Nephron progenitor cell (in vitro differentiated cells): Measurements from ENCODE around the gene NRXN2.
A peak's percentile ranks its signal among the peaks of the same experiment; 100 is the strongest.

Source experiments
- DNase-seq: peaks from one replicate; pipeline ENCODE4 v3.0.0; 2021
- H3K27ac Mint-ChIP-seq: 2 replicates; pipeline ENCODE4 v1.8.0; 2021; ENCODE audit warnings: mild to moderate bottlenecking, moderate library complexity, mixed read lengths
- H3K27me3 Mint-ChIP-seq: 2 replicates; pipeline ENCODE4 v1.8.0; 2021; ENCODE audit warnings: mild to moderate bottlenecking, low read depth, mixed read lengths; ENCODE audit not compliant: poor library complexity
- H3K36me3 Mint-ChIP-seq: 2 replicates; pipeline ENCODE4 v1.8.0; 2021; ENCODE audit warnings: low read depth, mixed read lengths
- H3K4me1 Mint-ChIP-seq: 2 replicates; pipeline ENCODE4 v1.8.0; 2021; ENCODE audit warnings: mixed read lengths
- H3K4me3 Mint-ChIP-seq: 2 replicates; pipeline ENCODE4 v1.8.0; 2021; ENCODE audit warnings: mild to moderate bottlenecking, moderate library complexity, mixed read lengths
- H3K9me3 Mint-ChIP-seq: 2 replicates; pipeline ENCODE4 v1.8.0; 2021; ENCODE audit warnings: mild to moderate bottlenecking, moderate library complexity, mixed read lengths
- TF ChIP-seq, protein P1 (sequence below): fragments of 200-600 bp; sonication (generic); IDR thresholded peaks from 2 replicates; pipeline ENCODE4 v1.5.0; 2021; ENCODE audit warnings: antibody characterized with exemption

NRXN2 gene

DNA sequence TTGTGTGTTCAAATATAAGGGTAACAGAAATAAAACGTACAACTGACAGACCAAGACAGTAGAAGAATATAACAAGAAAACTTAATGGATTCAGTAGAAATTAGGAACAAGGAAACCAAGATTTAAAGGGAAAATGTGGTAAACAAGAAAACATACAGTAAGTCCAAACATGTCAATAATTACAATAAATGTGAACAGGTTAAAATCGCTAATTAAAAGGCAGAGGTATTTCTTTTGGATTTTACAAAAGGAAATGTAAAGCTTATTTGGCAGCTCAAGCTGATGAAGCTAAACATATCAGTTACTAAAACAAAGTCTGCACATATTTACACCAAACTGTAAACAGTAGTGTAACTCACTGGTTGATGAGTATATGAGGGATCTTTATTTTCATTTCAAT is 134.3 kb downstream of the NRXN2 start:
- TF ChIP-seq, protein P1, sequence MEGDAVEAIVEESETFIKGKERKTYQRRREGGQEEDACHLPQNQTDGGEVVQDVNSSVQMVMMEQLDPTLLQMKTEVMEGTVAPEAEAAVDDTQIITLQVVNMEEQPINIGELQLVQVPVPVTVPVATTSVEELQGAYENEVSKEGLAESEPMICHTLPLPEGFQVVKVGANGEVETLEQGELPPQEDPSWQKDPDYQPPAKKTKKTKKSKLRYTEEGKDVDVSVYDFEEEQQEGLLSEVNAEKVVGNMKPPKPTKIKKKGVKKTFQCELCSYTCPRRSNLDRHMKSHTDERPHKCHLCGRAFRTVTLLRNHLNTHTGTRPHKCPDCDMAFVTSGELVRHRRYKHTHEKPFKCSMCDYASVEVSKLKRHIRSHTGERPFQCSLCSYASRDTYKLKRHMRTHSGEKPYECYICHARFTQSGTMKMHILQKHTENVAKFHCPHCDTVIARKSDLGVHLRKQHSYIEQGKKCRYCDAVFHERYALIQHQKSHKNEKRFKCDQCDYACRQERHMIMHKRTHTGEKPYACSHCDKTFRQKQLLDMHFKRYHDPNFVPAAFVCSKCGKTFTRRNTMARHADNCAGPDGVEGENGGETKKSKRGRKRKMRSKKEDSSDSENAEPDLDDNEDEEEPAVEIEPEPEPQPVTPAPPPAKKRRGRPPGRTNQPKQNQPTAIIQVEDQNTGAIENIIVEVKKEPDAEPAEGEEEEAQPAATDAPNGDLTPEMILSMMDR = no peak
- peaks cover 35% of the 10 kb centered on the region for H3K27me3 Mint-ChIP-seq
- no peak overlapping the region for H3K27ac Mint-ChIP-seq
- H3K36me3 Mint-ChIP-seq = no peaks in the 10 kb centered on the region
- H3K4me3 Mint-ChIP-seq = no peak overlapping the region
- H3K9me3 Mint-ChIP-seq = peaks cover 18% of the 10 kb centered on the region
- H3K4me1 Mint-ChIP-seq = peaks cover 8% of the 10 kb centered on the region
- no peak for DNase-seq

DNA sequence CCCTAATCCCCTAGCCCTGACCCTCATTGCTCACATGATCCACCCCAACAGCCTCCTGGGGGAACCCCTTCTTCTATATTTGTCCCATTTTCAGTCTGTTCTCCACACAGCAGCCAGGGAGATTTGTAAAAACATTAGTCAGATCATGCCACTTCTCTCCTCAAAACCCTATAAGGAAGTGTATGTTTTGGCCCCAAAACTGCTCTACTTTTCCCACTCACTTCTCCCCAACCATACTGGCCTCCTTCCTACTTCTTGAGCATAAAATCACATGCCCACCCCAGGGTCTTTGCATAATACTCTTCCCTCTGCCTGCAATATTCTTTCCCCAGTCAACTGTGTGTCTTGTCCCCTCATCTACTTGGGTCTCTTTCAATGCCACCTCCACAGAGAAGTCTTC is 136.6 kb downstream of the NRXN2 start:
- peaks cover 9% of the 10 kb centered on the region for H3K4me1 Mint-ChIP-seq
- no peak for DNase-seq
- peaks cover 18% of the 10 kb centered on the region for H3K9me3 Mint-ChIP-seq
- peaks cover 39% of the 10 kb centered on the region for H3K27me3 Mint-ChIP-seq
- TF ChIP-seq, protein P1 = no peak
- H3K36me3 Mint-ChIP-seq = no peaks in the 10 kb centered on the region
- H3K27ac Mint-ChIP-seq = no peak overlapping the region
- H3K4me3 Mint-ChIP-seq = no peak overlapping the region

DNA sequence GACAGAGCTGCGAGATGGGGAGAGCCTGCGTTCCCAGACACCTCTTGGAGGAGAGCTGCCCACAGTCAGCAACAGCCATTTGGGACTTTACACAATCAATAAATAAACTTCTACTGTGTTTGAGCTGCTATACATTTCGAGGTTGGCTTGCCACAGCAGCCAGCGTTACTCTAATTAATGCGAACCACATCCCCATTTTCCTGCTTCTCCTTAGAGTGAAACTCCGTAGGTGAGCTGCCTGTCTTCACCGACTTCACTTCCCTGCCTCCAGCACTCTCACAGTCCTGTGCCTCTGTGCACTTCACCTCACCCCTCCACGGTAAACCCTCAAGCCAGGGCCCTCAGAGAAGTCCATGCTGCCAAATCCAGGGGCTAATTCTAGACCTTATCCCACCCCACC is 137.8 kb downstream of the NRXN2 start:
- no peak for DNase-seq
- H3K36me3 Mint-ChIP-seq = no peaks in the 10 kb centered on the region
- TF ChIP-seq, protein P1 = no peak
- no peak overlapping the region for H3K27ac Mint-ChIP-seq
- H3K4me3 Mint-ChIP-seq = no peak overlapping the region
- H3K4me1 Mint-ChIP-seq = peaks cover 9% of the 10 kb centered on the region
- peaks cover 44% of the 10 kb centered on the region for H3K27me3 Mint-ChIP-seq
- peaks cover 18% of the 10 kb centered on the region for H3K9me3 Mint-ChIP-seq

DNA sequence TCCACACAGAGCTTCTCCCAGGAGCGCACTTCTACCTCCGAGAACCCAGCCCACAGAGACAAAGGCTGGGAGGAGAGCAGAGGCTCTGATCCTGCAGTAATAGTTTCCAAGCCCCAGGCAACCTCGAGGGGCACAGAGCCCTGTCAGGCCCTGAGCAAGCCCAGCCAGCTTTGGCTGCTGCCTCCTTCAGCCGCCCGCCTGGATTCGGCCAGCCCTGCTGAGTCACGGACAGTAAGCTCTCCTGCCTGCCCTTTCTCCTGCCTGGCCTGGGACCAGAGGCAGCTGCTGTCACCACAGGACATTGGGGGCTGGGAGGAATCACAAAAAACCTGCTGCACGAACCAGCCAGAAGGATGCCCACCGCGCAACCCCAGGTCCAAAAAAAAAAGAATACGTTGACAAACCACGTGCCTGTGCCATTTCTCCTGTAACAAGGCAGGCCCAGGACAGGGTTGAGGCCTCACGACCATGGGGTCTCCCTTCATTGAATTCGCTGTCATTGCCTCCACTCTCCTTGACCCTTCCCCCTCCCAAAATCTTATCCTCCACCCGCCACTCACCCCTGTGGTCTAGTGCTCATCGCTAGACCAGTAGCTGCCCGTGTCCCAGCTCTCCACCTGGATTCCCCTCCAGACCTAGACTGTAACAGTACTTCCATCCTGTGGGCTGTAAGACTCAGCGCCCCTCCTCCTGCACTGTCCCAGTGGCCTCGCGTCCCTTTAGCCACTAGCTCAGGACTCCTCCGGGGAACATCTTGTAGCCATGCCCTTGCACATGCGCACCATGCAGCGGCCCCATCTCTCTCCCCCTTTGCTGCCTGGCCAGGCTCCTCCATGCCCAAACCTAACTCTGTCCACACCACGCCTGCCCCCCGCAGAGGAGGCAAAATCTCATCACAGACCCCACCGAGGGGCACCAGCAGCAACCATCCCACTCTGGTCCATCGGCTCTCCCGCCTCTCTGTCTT is 139.4 kb downstream of the NRXN2 start:
- Mint-ChIP-seq H3K27ac (peak overlapping the region; percentile 73), H3K4me3 (no peak overlapping the region), H3K9me3 (peaks cover 15% of the 10 kb centered on the region), H3K4me1 (peaks cover 9% of the 10 kb centered on the region), H3K27me3 (peaks cover 47% of the 10 kb centered on the region), H3K36me3 (no peaks in the 10 kb centered on the region)
- TF ChIP-seq, protein P1 = no peak
- DNase-seq = no peak

DNA sequence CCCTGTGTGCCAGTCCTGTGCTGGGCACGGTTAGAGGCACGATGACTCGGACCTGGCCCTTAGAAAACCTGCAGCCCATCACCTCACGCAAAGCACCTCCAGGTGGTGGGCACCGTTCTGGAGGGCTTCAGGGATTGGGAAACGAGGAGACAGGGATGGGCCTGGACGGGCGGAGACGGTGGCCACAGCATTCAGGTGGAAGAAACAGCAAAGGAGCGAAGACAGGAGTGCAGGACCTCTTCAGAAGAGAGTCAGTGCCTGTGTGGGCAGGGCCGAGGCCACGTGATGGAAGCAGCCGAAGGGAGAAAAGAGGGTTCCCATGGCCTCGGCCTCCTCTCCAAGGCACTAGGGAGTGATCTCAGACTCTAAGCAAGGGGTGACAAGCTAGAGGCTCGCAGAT is 140.1 kb downstream of the NRXN2 start:
- no peak for DNase-seq
- Mint-ChIP-seq H3K27me3 (peaks cover 41% of the 10 kb centered on the region), H3K36me3 (no peaks in the 10 kb centered on the region), H3K9me3 (peaks cover 8% of the 10 kb centered on the region), H3K27ac (peak overlapping the region; percentile 53), H3K4me1 (peaks cover 9% of the 10 kb centered on the region), H3K4me3 (no peak overlapping the region)
- TF ChIP-seq, protein P1 = no peak

DNA sequence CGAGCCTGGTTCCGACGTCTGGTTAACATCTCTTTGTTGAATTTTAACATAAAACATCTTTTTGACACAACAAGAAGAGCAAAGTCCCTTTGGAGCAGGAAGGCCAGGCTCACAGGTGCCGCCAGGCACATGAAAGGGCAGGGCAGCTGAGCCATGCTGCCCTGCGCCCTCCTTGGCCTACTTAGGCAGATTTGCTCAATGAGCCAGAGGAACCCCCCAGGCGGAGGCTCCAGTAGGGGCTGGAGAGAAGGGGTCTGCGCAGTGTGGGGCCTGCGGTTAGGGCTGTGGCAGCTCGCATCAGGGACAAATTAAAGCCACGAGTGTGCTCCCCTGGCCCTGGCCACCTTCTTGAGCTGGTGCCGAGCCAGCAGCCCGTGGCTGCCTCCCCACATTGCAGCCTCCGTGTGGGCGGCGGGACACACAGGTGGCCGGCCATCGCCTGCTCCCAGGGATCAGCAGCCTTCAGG is 141.9 kb downstream of the NRXN2 start:
- no peak for DNase-seq
- TF ChIP-seq, protein P1 = no peak

More for the DNA sequence above, 141.9 kb downstream of the NRXN2 start:
- no peaks in the 10 kb centered on the region for H3K36me3 Mint-ChIP-seq
- H3K27ac Mint-ChIP-seq = no peak overlapping the region
- H3K9me3 Mint-ChIP-seq = no peaks in the 10 kb centered on the region
- peaks cover 9% of the 10 kb centered on the region for H3K4me1 Mint-ChIP-seq
- H3K27me3 Mint-ChIP-seq = peaks cover 26% of the 10 kb centered on the region
- H3K4me3 Mint-ChIP-seq = no peak overlapping the region
